OCI-LY1 (cell line): ENCODE results near the gene VWA5B1.
A peak's percentile ranks its signal among the peaks of the same experiment; 100 is the strongest.

Experiments
- H2AFZ ChIP-seq: fragments of 200-600 bp; sonication (generic), shearing (Covaris generic); 2 replicates; pipeline ENCODE4 v1.6.0; 2014; ENCODE audit warnings: antibody characterized with exemption, mild to moderate bottlenecking, low read length
- H3F3A ChIP-seq: fragments of 200-600 bp; sonication (generic), shearing (Covaris generic); 2 replicates; pipeline ENCODE4 v1.6.0; 2014; ENCODE audit warnings: mild to moderate bottlenecking, antibody characterized with exemption, low read length, moderate library complexity; ENCODE audit not compliant: insufficient read depth
- H3K27ac ChIP-seq: fragments of 200-600 bp; sonication (generic); 2 replicates; pipeline ENCODE4 v1.5.1; 2014; ENCODE audit warnings: low read length, mixed run types, mild to moderate bottlenecking, low read depth; ENCODE audit not compliant: poor library complexity, severe bottlenecking
- H3K27me3 ChIP-seq: fragments of 200-600 bp; sonication (generic); 2 replicates; pipeline ENCODE4 v1.6.0; 2014; ENCODE audit warnings: antibody characterized with exemption, mild to moderate bottlenecking, low read length, moderate library complexity; ENCODE audit not compliant: insufficient read depth
- H3K36me3 ChIP-seq: fragments of 200-600 bp; sonication (generic); 2 replicates; pipeline ENCODE4 v1.6.1; 2014; ENCODE audit warnings: mild to moderate bottlenecking, antibody characterized with exemption, low read length, moderate library complexity, mixed read lengths; ENCODE audit not compliant: insufficient read depth
- H3K4me1 ChIP-seq: fragments of 200-600 bp; sonication (generic); 2 replicates; pipeline ENCODE4 v1.5.1; 2014; ENCODE audit warnings: mild to moderate bottlenecking, low read length, moderate library complexity; ENCODE audit not compliant: insufficient read depth, severe bottlenecking
- H3K4me2 ChIP-seq: fragments of 200-600 bp; sonication (generic), shearing (Covaris generic); 2 replicates; pipeline ENCODE4 v1.6.1; 2014; ENCODE audit warnings: low read length
- H3K4me3 ChIP-seq: fragments of 200-600 bp; sonication (generic); 2 replicates; pipeline ENCODE4 v1.5.1; 2014; ENCODE audit warnings: low read length, low read depth, mild to moderate bottlenecking, mixed read lengths; ENCODE audit not compliant: poor library complexity, severe bottlenecking
- H3K79me2 ChIP-seq: fragments of 200-600 bp; shearing (Covaris generic); 2 replicates; pipeline ENCODE4 v1.6.1; 2016; ENCODE audit warnings: mixed run types, low read length, mixed read lengths; ENCODE audit not compliant: insufficient read depth
- H3K9ac ChIP-seq: fragments of 200-600 bp; sonication (generic), shearing (Covaris generic); 2 replicates; pipeline ENCODE4 v1.6.1; 2014; ENCODE audit warnings: mild to moderate bottlenecking, low read length, mixed read lengths
- H3K9me2 ChIP-seq: fragments of 200-600 bp; sonication (generic), shearing (Covaris generic); 2 replicates; pipeline ENCODE4 v1.6.1; 2014; ENCODE audit warnings: low read depth, mild to moderate bottlenecking, low read length, mixed read lengths
- H3K9me3 ChIP-seq: fragments of 200-600 bp; shearing (Covaris generic); 2 replicates; pipeline ENCODE4 v1.6.1; 2014; ENCODE audit warnings: low read length, mixed read lengths
- H4K20me1 ChIP-seq: fragments of 200-600 bp; sonication (generic), shearing (Covaris generic); 2 replicates; pipeline ENCODE4 v1.6.0; 2016; ENCODE audit warnings: mild to moderate bottlenecking, low read length; ENCODE audit not compliant: insufficient read depth
- CTCF ChIP-seq: fragments of 200-600 bp; sonication (generic), shearing (Covaris generic); IDR thresholded peaks from 2 replicates; pipeline ENCODE4 v1.5.1; 2017; ENCODE audit warnings: mild to moderate bottlenecking, antibody characterized with exemption, low read length, moderate library complexity, mixed read lengths
- EZH2 ChIP-seq: fragments of 200-600 bp; sonication (generic), shearing (Covaris generic); IDR thresholded peaks from 2 replicates; pipeline ENCODE4 v1.8.0; 2017; ENCODE audit warnings: borderline replicate concordance, mixed run types, mild to moderate bottlenecking, antibody characterized with exemption, low read length, moderate library complexity, mixed read lengths

The VWA5B1 gene

GRCh38 chr1:20359451-20360330, 69.0 kb downstream of the VWA5B1 start:
- H3K4me3 ChIP-seq, result no peak overlapping the region
- no peak overlapping the region for H3K9ac ChIP-seq
- no peaks in the 10 kb centered on the region for H3K9me3 ChIP-seq
- H4K20me1 ChIP-seq, result no peaks in the 10 kb centered on the region
- TF ChIP-seq CTCF, result no peak
- TF ChIP-seq EZH2, result no peak
- no peaks in the 10 kb centered on the region for H3F3A ChIP-seq
- no peak overlapping the region for H2AFZ ChIP-seq
- peaks cover 4% of the 10 kb centered on the region; the same call in 1 of the 2 replicates for H3K27me3 ChIP-seq
- H3K4me2 ChIP-seq, result no peak overlapping the region
- H3K36me3 ChIP-seq, result no peaks in the 10 kb centered on the region
- H3K4me1 ChIP-seq, result no peaks in the 10 kb centered on the region
- H3K79me2 ChIP-seq, result no peaks in the 10 kb centered on the region
- no peaks in the 10 kb centered on the region for H3K9me2 ChIP-seq
- H3K27ac ChIP-seq, result no peak overlapping the region

DNA sequence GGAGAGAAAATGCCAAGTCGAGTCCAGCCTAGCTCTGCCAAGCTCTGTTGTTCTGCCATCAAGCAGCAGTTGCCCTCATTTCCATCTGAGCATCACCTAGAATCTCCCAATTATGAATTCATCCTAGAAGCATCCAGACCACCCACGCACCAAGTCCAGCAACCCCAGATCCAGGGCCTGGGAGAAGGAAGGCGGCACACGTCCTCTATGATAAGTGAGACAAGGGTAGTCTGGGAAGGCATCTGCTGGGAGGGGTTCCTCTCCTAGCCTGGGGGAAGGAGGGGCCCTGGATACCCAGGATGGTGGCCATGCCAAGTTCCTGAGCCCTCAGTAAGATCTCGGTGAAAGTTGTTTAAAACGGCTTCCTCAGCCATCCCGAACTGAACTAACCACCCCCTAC, 70.7 kb downstream of the VWA5B1 start:
- Histone ChIP-seq H3K4me1 (no peaks in the 10 kb centered on the region), H2AFZ (no peak overlapping the region), H3K36me3 (no peaks in the 10 kb centered on the region), H3F3A (no peaks in the 10 kb centered on the region), H3K9me3 (no peaks in the 10 kb centered on the region), H3K9ac (no peak overlapping the region), H3K4me3 (no peak overlapping the region), H3K4me2 (no peak overlapping the region), H4K20me1 (no peaks in the 10 kb centered on the region), H3K27ac (no peak overlapping the region), H3K9me2 (no peaks in the 10 kb centered on the region), H3K79me2 (no peaks in the 10 kb centered on the region), H3K27me3 (no peaks in the 10 kb centered on the region)
- TF ChIP-seq CTCF (no peak), EZH2 (no peak)

DNA sequence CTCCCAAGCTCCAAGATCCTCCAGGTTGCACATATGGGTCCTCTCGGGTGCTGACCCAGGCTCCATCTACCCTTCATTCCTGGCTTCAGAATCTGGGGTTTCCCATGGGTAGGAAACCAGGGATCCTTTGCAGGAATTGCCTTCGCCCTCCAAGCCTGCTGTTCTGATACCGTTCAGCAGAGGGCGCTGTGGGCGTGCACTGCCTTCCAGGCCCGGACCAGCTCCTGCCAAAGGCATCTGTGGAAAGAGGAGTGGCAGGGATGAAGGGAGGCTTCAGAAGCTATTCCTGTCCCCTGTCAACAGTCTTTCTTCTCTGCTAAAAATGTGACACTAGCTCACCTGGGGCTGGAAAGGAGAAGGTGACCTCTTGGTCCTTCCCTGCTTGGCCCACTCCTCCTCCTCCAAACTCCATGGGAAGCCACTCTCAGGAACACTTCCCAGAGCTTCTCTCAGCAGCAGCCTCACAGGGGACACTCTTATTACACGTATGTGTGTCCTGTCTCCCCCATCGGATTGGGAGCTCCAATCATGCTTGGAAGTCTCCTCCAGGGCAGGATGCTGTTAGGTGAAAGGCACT, 71.2 kb downstream of the VWA5B1 start:
- H2AFZ ChIP-seq, result no peak overlapping the region
- no peaks in the 10 kb centered on the region for H3K79me2 ChIP-seq
- peak; percentile 74 for TF ChIP-seq CTCF
- TF ChIP-seq EZH2, result no peak
- no peak overlapping the region for H3K27ac ChIP-seq
- H3K36me3 ChIP-seq, result no peaks in the 10 kb centered on the region
- H3F3A ChIP-seq, result no peaks in the 10 kb centered on the region
- no peaks in the 10 kb centered on the region for H3K9me3 ChIP-seq
- H4K20me1 ChIP-seq, result no peaks in the 10 kb centered on the region
- no peak overlapping the region for H3K4me2 ChIP-seq
- H3K4me3 ChIP-seq, result no peak overlapping the region
- H3K9ac ChIP-seq, result no peak overlapping the region
- no peaks in the 10 kb centered on the region for H3K4me1 ChIP-seq
- no peaks in the 10 kb centered on the region for H3K9me2 ChIP-seq
- no peaks in the 10 kb centered on the region for H3K27me3 ChIP-seq
